Esophagus muscularis mucosa (tissue), 4 donors: ENCODE results near the gene MAP1LC3B2. TPM values are rescaled to one million over a fixed set of nuclear protein-coding genes. Genes with fewer than 3 reads are reported as not detected.

ENCODE experiments used
- DNase-seq: peaks from one replicate; pipeline ENCODE4 v3.0.0-alpha.2; 2017; ENCODE audit errors: extremely low spot score
- H3K27ac ChIP-seq, 4 donors: fragments of 200-600 bp; sonication (generic); replicated peaks in 1 of 4; 1 replicate in 3 of 4; 2 replicates in 1 of 4; pipeline ENCODE4 v1.5.1; 2016 to 2019; ENCODE audit warnings: mild to moderate bottlenecking in 1 of 4
- H3K27me3 ChIP-seq, 4 donors: fragments of 200-600 bp; sonication (generic); one replicate each; pipeline versions ENCODE4 v1.5.1 to v1.6.0; 2016 to 2019
- H3K36me3 ChIP-seq, 4 donors: fragments of 200-600 bp; sonication (generic); one replicate each; pipeline ENCODE4 v1.5.1; 2016 to 2019
- H3K4me1 ChIP-seq, 4 donors: fragments of 200-600 bp; sonication (generic); one replicate each; pipeline ENCODE4 v1.5.1; 2016 to 2019
- H3K4me3 ChIP-seq, 4 donors: fragments of 200-600 bp; sonication (generic); 1 replicate in 2 of 4; 2 replicates in 2 of 4; pipeline ENCODE4 v1.5.1; 2016 to 2019; ENCODE audit warnings: mild to moderate bottlenecking in 4 of 4, moderate library complexity in 1 of 4
- H3K9me3 ChIP-seq, 4 donors: fragments of 200-600 bp; sonication (generic); 1 replicate in 3 of 4; 2 replicates in 1 of 4; pipeline ENCODE4 v1.5.1; 2016 to 2019
- EP300 ChIP-seq: sonication (generic); formaldehyde crosslinking; IDR thresholded peaks from one replicate; pipeline ENCODE4 v1.6.1; 2017; ENCODE audit warnings: antibody characterized with exemption
- POLR2A ChIP-seq: fragments of 450-650 bp; IDR thresholded peaks from one replicate; pipeline ENCODE4 v1.6.1; 2017; ENCODE audit warnings: antibody characterized with exemption, moderate library complexity, mild to moderate bottlenecking, low read depth
- POLR2AphosphoS5 ChIP-seq, 2 donors: sonication (generic); formaldehyde crosslinking; IDR thresholded peaks; one replicate each; pipeline ENCODE4 v1.6.1; 2017; ENCODE audit warnings: antibody characterized with exemption in 2 of 2
- WGBS: methylation state at CpG from one replicate; pipeline ENCODE4 v1.1.5; 2018; 5-methylcytosine and 5-hydroxymethylcytosine counted together
- intact Hi-C: fragments of 100-400 bp; cut with DNase I; formaldehyde crosslinking; loops from one replicate; pipeline ENCODE4 v1.15.1; 2023
- total RNA-seq, 4 donors: library from RNA; depleted of rRNA; stranded (reverse); fragments of >200 nt; gene quantifications; one replicate each; pipeline versions ENCODE4 v1.1.0 to v1.2.1, GENCODE V29; 2016
- TF ChIP-seq, protein P1 (sequence below), 3 experiments: fragments of 200-600 bp in 2 of 3; fragments of 450-650 bp in 1 of 3; sonication (generic) in 2 of 3; IDR thresholded peaks; one replicate each; pipeline ENCODE4 v1.5.1; 2017 to 2019; ENCODE audit warnings: antibody characterized with exemption in 3 of 3, mild to moderate bottlenecking in 2 of 3, moderate library complexity in 1 of 3

The MAP1LC3B2 gene
- total RNA-seq, 4 donors from 2014 or later, result 0.83 to 3.0 (median 1.8) TPM; not detected in 1

DNA sequence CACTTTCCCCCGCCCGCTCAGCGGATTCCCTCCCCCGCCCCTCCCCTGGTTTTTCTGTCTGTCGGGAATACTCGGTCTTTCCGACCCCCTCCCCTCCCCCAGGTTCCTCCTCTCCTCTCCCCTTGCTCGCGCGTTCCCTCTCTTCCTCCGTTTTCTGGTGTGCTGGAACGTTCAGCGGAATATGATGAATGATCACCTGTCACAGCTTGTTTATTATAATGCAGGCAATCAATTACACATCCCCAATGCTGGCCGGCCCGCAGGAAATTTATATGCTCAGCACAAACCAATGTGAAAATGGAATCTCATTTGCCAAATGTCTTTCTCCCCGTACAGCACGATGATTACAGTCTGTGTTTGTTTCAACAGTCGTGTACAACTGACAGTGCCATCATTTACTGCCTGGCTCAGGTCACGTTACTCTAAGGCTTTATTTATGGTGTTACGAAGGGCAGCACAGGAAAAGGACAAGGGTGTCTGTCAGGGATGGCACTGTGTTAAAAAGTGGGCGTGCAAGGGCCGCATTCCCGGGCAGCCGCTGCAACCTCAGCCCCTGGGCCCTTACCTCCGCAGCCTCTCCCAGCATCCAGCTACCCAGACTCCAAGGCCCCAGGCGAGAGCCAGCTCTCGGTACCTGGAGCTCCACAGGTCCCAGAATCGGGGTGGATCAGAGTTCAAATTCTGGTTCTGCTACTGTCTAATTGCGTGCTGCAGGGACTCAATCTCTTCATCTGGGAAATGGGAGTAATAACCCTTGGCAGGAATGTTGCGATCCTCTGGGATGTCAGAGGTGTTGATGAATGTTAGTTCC is 24.7 kb upstream of the MAP1LC3B2 start:
- intact Hi-C loops, result loop anchor here (5.0 kb wide), 1 partner anchor 77 kb away; no protein-coding TSS in a partner anchor
- H3K4me1 ChIP-seq, result peaks cover 18 to 48% (median 41%) of the 10 kb centered on the region in 4 donors
- WGBS, result 8% methylated on average over 23 of the region's 30 CpGs
- H3K36me3 ChIP-seq, result no peaks in the 10 kb centered on the region
- no peaks in the 10 kb centered on the region for H3K9me3 ChIP-seq
- H3K4me3 ChIP-seq, result peak overlapping the region; percentile 58 to 77 (median 67)
- no peaks in the 10 kb centered on the region for H3K27me3 ChIP-seq
- TF ChIP-seq POLR2AphosphoS5 (IDR thresholded peaks at IDR 0.05), result peak in 1 of 2 donors; percentile 34
- TF ChIP-seq EP300, result no peak
- no peak for DNase-seq
- H3K27ac ChIP-seq, result peak overlapping the region; percentile 86 to 90 (median 90)

DNA sequence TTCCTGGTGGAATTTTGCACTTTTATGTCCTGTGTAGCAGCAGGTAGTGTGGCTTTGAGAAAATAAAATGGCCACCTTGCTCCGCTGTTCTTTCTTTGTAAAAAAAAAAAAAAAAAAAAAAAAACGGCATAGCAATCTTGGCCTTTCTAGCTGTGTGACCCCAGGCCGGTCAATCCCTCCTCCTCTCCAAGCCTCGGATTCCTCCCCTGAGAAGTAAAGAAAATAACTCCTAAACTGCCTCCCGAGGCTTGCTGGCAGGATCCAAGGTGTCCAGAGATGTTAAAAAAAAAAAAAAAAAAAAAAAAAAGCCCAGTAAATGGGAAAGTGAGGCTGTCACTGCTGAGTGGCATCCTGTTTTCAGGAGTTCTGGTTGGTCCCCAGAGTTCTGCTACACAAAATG is 23.9 kb upstream of the MAP1LC3B2 start:
- H3K27me3 ChIP-seq, result no peaks in the 10 kb centered on the region
- peak overlapping the region in 1 of 4 donors; percentile 65 for H3K4me3 ChIP-seq
- intact Hi-C loops, result loop anchor here (5.0 kb wide), 1 partner anchor 78 kb away; no protein-coding TSS in a partner anchor
- no peaks in the 10 kb centered on the region for H3K9me3 ChIP-seq
- peak overlapping the region; percentile 86 to 90 (median 90) for H3K27ac ChIP-seq
- peaks cover 25 to 48% (median 41%) of the 10 kb centered on the region in 4 donors for H3K4me1 ChIP-seq
- WGBS, result 39% methylated on average over 5 of the region's 5 CpGs
- no peaks in the 10 kb centered on the region for H3K36me3 ChIP-seq
- DNase-seq, result no peak
- TF ChIP-seq, protein P1, sequence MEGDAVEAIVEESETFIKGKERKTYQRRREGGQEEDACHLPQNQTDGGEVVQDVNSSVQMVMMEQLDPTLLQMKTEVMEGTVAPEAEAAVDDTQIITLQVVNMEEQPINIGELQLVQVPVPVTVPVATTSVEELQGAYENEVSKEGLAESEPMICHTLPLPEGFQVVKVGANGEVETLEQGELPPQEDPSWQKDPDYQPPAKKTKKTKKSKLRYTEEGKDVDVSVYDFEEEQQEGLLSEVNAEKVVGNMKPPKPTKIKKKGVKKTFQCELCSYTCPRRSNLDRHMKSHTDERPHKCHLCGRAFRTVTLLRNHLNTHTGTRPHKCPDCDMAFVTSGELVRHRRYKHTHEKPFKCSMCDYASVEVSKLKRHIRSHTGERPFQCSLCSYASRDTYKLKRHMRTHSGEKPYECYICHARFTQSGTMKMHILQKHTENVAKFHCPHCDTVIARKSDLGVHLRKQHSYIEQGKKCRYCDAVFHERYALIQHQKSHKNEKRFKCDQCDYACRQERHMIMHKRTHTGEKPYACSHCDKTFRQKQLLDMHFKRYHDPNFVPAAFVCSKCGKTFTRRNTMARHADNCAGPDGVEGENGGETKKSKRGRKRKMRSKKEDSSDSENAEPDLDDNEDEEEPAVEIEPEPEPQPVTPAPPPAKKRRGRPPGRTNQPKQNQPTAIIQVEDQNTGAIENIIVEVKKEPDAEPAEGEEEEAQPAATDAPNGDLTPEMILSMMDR (IDR thresholded peaks at IDR 0.05), result no peak
- TF ChIP-seq EP300, result no peak

DNA sequence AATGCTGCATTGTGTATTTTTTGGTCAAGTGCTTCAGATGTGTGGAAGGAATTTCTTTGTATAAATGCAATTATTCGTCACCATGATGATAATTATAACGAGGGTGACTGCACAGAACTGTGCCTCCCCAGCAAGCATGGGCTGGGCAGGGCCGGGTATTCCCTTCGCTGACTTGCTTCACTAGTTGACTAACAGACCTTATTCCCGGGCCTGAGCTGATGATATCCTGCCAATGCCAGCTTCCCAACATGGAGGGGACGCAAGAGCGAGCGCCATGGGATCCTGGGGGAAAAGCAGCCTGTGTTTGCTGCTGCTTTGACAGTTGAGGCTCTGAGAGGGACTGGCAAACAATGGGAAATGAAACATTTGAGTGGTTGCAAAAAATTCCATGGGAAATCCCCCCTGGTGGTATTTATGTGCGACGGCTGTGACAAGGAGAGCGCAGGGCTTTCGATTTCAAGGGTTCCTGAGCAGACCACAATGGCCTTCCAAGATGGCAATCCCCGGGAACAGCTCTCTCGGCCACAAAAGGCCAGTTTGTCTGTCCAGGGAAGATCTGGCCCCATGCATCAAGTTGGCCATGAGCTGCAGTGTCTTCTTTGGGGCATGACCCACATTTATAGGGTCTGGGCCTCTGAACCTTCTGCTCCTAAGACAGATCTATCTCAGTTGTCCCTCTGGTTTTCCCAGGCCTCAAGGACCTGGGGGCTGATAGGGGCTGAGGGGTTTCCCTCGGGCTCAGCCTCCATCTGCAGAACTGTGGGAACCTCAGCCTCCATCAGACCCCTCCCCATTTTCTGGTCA is 21.9 kb upstream of the MAP1LC3B2 start:
- Histone ChIP-seq H3K4me1 (peaks cover 26 to 52% (median 44%) of the 10 kb centered on the region in 4 donors), H3K36me3 (no peaks in the 10 kb centered on the region), H3K9me3 (no peaks in the 10 kb centered on the region), H3K27me3 (no peaks in the 10 kb centered on the region), H3K27ac (peak overlapping the region in 3 of 4 donors; percentile 6 to 41 (median 7)), H3K4me3 (no peak overlapping the region)
- no peak for DNase-seq
- WGBS, result 79% methylated on average over 12 of the region's 15 CpGs
- intact Hi-C loops, result loop anchor here (5.0 kb wide), 1 partner anchor 80 kb away; no protein-coding TSS in a partner anchor
- TF ChIP-seq, protein P1 (IDR thresholded peaks at IDR 0.05), result no peak
- TF ChIP-seq POLR2A (no peak), EP300 (no peak), POLR2AphosphoS5 (IDR thresholded peaks at IDR 0.05) (no peak)

DNA sequence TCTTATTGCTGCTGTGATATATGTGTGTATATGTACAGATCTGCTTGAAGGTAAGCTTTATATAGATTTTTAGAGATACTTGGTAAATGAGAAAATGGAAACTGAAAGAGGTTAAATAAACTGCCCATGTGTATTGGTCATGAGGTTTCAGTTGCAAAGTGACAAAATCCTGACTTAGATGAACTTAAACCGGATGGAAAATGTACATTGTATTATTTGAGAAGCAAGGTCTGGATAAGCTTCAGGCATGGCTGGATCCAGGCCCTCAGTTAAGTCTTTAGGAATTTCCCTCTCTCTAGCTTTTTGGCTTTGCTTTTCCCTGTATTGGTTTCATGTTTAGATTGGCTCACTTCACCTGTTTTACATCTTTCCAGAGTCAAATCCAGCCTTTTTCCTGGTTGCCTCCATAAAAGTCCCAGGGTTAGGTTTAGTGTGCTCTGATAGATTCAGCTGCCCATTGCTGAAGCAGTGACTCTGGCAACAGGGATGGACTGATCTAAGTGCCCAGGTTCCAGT is 21.0 kb upstream of the MAP1LC3B2 start:
- Histone ChIP-seq H3K36me3 (no peaks in the 10 kb centered on the region), H3K4me3 (no peak overlapping the region), H3K4me1 (peaks cover 23 to 54% (median 44%) of the 10 kb centered on the region in 4 donors), H3K27ac (peak overlapping the region; percentile 15 to 61 (median 53)), H3K9me3 (no peaks in the 10 kb centered on the region), H3K27me3 (no peaks in the 10 kb centered on the region)
- whole genome bisulfite sequencing, result 48% methylated on average over 1 of the region's 1 CpG
- TF ChIP-seq POLR2AphosphoS5 (IDR thresholded peaks at IDR 0.05) (no peak), POLR2A (no peak), EP300 (no peak)
- TF ChIP-seq, protein P1 (IDR thresholded peaks at IDR 0.05), result no peak
- no peak for DNase-seq
- intact Hi-C loops, result loop anchor here (5.0 kb wide), 1 partner anchor 81 kb away; no protein-coding TSS in a partner anchor
